GM13976 (cell line): Measurements from ENCODE around the gene SUGCT.

Experiments used
- DNase-seq: peaks from one replicate; pipeline ENCODE4 v3.0.0; 2012; ENCODE audit warnings: low spot score
- in situ Hi-C: fragments of 300-500 bp; cut with MboI; formaldehyde crosslinking; loops from one replicate; pipeline ENCODE4 v1.12.0; 2022; ENCODE audit warnings: low sequenced_read_pairs, mixed read lengths, inconsistent platforms; ENCODE audit not compliant: unreplicated experiment
- TF ChIP-seq, protein P1 (sequence below): IDR thresholded peaks from 2 replicates; pipeline ENCODE4 v1.5.1; 2012; ENCODE audit warnings: borderline replicate concordance, mild to moderate bottlenecking; ENCODE audit not compliant: insufficient read depth; ENCODE audit errors: extremely low read depth, missing control alignments, control extremely low read depth

Gene SUGCT

DNA sequence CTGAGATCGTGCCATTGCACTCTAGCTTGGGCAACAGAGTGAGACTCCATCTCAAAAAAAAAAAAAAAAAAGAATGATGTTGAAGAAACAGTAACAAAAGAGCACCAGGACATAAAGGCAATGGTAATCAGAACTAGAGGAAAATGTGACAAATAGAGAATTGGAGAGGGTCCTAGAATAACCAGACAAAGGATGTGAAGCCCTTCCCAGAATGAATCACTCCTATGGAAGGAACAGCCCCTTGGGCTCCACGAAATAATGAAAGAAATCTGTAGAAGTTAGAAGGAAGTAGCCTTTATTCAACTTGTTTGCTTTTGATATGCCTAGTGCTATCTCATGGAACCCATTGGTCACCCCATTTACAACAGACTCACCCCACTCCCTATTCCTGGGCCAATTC, 169.2 kb downstream of the SUGCT start:
- in situ Hi-C loops = no loop called here
- DNase-seq = no peak
- TF ChIP-seq, protein P1, sequence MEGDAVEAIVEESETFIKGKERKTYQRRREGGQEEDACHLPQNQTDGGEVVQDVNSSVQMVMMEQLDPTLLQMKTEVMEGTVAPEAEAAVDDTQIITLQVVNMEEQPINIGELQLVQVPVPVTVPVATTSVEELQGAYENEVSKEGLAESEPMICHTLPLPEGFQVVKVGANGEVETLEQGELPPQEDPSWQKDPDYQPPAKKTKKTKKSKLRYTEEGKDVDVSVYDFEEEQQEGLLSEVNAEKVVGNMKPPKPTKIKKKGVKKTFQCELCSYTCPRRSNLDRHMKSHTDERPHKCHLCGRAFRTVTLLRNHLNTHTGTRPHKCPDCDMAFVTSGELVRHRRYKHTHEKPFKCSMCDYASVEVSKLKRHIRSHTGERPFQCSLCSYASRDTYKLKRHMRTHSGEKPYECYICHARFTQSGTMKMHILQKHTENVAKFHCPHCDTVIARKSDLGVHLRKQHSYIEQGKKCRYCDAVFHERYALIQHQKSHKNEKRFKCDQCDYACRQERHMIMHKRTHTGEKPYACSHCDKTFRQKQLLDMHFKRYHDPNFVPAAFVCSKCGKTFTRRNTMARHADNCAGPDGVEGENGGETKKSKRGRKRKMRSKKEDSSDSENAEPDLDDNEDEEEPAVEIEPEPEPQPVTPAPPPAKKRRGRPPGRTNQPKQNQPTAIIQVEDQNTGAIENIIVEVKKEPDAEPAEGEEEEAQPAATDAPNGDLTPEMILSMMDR = no peak

DNA sequence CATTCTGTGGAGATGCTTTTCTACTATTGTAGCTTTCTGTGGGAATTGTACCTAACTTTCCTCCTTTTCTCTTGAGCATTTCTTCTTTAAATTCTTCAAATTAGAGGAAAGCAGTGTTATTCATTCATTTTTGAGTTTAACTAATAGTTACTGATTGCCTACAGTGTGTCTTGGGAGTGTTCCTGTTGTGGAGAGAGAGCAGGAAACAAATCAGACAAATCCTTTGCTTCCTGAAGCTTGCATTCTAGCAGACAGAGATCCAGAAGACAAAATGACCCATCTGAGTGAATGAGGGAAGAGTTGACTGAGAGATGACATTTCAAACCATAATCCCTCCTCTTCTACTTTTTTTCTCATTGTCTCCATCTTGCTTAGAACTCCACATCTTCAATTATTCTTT, 170.4 kb downstream of the SUGCT start:
- no peak for DNase-seq
- TF ChIP-seq, protein P1 = no peak
- in situ Hi-C loops = no loop called here

DNA sequence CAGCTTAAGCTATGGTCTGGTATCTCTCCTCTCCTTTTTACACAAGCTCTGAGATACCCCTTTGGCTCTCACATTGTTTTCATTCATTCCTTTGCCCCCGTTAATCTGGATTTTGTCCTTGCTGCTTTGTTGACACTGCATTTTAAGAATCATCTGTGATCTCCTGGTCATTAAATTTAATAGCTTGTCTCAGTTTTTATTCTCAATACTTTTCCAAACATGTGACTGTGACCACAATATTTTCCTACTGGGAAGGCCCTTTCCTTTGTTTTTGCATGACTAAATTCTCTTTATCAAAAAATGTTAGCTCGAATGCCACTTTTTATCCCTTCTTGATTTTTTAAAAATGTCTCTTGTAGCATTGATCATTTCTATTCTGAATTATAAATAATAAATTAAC, 171.2 kb downstream of the SUGCT start:
- TF ChIP-seq, protein P1 = no peak
- DNase-seq = no peak
- in situ Hi-C loops = no loop called here

DNA sequence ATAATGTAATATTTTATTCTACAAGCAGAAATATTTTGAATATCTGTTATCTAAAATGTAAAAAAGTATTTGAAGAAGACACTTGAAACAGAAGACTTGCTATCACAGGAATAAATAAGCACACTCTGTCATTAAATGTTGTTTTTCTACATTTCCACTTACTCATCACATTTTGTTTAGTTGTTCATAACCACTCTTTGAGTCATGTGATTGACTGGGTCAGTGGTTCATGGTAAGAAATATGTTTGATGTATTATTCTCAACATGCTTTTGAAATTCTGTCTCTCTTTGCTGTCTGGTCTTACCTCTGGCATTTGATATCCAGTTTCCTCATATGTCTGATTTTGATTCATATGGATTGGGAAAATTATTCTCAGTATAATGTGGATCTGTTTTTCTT, 171.8 kb downstream of the SUGCT start:
- no peak for DNase-seq
- in situ Hi-C loops = no loop called here
- TF ChIP-seq, protein P1 = no peak

DNA sequence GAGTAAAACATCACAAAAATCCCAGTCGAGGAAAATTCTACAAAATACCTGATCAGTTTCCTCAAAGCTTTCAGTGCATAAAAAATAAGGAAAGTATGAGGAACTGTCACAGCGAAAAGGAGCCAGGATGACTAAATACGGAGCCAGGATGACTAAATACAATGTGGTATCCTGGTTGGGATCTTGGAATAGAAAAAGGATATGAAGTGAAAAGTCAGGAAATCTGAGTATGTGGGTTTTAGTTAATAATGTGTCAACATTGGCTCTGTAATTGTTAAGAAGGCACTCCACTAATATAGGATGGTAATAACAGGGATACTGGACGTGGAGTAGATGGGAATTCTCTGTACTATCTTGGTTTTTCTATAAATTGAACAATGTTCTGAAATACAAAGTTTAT, 175.5 kb downstream of the SUGCT start:
- in situ Hi-C loops = no loop called here
- DNase-seq = no peak
- TF ChIP-seq, protein P1 = no peak

DNA sequence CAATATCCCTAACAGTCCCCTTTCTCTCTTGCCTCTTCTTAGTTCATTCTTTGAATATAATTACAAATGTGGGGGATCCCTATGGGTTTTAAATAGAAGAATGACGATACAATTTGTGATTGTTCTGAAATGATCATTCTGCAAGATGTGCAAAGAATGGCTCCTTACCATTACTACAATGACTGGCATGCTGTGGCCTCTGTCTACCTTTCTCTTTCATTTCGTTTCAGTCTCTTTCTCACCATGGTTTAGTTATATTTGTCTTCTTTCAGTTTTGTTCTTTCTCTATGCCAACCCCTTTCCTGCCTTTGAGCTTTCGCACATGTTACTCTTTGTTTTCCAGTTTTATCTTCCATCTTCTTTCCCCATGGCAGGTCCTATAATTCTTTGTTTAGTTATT, 176.5 kb downstream of the SUGCT start:
- in situ Hi-C loops = no loop called here
- TF ChIP-seq, protein P1 = no peak
- peak; percentile 37 for DNase-seq

DNA sequence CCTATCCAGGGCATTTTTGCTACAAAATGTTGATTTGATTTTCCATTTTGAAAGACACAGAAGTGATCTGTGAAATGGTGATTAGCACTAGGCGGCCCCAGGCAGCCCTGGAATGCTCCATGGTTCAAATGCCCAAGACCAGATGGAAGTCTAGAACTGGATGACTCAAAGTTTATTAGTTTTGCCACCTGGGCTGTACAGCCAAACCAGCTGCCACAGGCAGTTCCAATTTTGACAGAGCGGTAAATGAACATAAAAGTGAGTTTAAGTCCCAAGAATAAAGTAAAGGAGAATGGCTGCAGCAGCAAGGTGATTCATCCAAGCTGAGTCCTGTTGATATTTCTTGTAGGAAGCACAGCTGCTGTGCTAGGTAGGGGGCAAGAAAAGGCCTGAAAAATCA, 180.5 kb downstream of the SUGCT start:
- in situ Hi-C loops = no loop called here
- DNase-seq = no peak
- TF ChIP-seq, protein P1 = no peak
